Lower leg skin (tissue), 3 donors: ENCODE data around the gene NNT.
"Not testable (repeated sequence)": the region's sequence is repeated elsewhere in the genome, so short reads cannot be mapped to it uniquely, and the experiment has no call there.

ENCODE experiments used
- CTCF ChIP-seq, 3 donors: fragments of 450-650 bp; IDR thresholded peaks; one replicate each; pipeline ENCODE4 v1.5.1; 2016; ENCODE audit warnings: antibody characterized with exemption in 3 of 3, mild to moderate bottlenecking in 3 of 3, moderate library complexity in 2 of 3
- POLR2A ChIP-seq, 2 donors: fragments of 450-650 bp; IDR thresholded peaks; one replicate each; pipeline ENCODE4 v1.6.1; 2016 to 2017; ENCODE audit warnings: antibody characterized with exemption in 2 of 2, mild to moderate bottlenecking in 1 of 2, moderate library complexity in 1 of 2

DNA sequence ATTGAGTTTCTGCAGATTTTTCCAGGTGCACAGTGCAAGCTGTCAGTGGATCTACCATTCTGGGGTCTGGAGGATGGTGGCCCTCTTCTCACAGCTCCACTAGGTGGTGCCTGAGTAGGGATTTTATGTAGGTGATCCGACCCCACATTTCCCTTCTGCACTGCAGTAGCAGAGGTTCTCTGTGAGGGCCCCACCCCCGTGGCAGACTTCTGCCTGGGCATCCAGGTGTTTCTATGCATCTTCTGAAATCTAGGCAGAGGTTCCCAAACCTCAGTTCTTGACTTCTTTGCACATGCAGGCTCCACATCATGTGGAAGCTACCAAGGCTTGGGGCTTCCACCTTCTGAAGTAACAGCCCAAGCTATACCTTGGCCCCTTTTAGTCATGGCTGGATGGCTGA is 93.5 kb downstream of the NNT start:
- not testable (repeated sequence) for TF ChIP-seq POLR2A, CTCF (IDR thresholded peaks at IDR 0.05)
